Psoas muscle (tissue), 8 donors: Measurements from ENCODE around the gene PODXL2. TPM values are rescaled to one million over a fixed set of nuclear protein-coding genes. Genes with fewer than 3 reads are reported as not detected.

Experiments used
- ATAC-seq, 4 donors: fragments of 200-7000 bp; cut with Tn5 transposase; one replicate each; pipeline ENCODE4 v1.9.1; 2020; ENCODE audit warnings: moderate library complexity in 3 of 4, mild to moderate bottlenecking in 2 of 4
- DNase-seq, 2 donors: peaks; one replicate each; pipeline ENCODE4 v3.0.0-alpha.2; 2020
- H3K27ac ChIP-seq: fragments of 200-600 bp; one replicate; pipeline ENCODE4 v1.8.0; 2022
- H3K27me3 ChIP-seq, 3 donors: fragments of 200-600 bp in 1 of 3; one replicate each; pipeline versions ENCODE4 v1.6.1 to v1.8.0; 2013 to 2022; ENCODE audit warnings: low read length in 2 of 3, mild to moderate bottlenecking in 2 of 3, moderate library complexity in 1 of 3; ENCODE audit not compliant: insufficient read depth in 3 of 3
- H3K36me3 ChIP-seq, 2 donors: fragments of 200-600 bp in 1 of 2; one replicate each; pipeline versions ENCODE4 v1.6.1 to v1.8.0; 2013 to 2022; ENCODE audit warnings: low read depth in 1 of 2, mild to moderate bottlenecking in 1 of 2, moderate library complexity in 1 of 2; ENCODE audit not compliant: insufficient read depth in 1 of 2
- H3K4me1 ChIP-seq: fragments of 200-600 bp; one replicate; pipeline ENCODE4 v1.8.0; 2022
- H3K4me3 ChIP-seq: fragments of 200-600 bp; one replicate; pipeline ENCODE4 v1.8.0; 2022; ENCODE audit warnings: mild to moderate bottlenecking
- H3K9me3 ChIP-seq: fragments of 200-600 bp; one replicate; pipeline ENCODE4 v1.8.0; 2022
- whole genome bisulfite sequencing, 3 donors: extraction: QIAGEN DNeasy Blood & Tissue Kit; methylation state at CpG; one replicate each; pipeline versions ENCODE4 v1.1.6 to v1.1.7; 2013; 5-methylcytosine and 5-hydroxymethylcytosine counted together
- intact Hi-C, 2 donors: fragments of 100-400 bp; cut with DNase I; formaldehyde crosslinking; loops; one replicate each; pipeline versions ENCODE4 v1.11.0 to v1.14.2; 2022
- polyA plus RNA-seq, 3 donors: library from polyadenylated mRNA; stranded (reverse); fragments of 200-250 nt; gene quantifications; one replicate each; pipeline ENCODE4 v1.2.3, GENCODE V29; 2013
- total RNA-seq, 4 donors: library from RNA; stranded (reverse); fragmentation: NEBNext Ultra II Directional in 2 of 4; extraction: Animal tissue kit (Norgen Biotek cat#: 25700) in 2 of 4; gene quantifications; one replicate each; pipeline versions ENCODE4 v1.2.1 to v1.2.4, GENCODE V29; 2021 to 2023
- TF ChIP-seq, protein P1 (sequence below): fragments of 200-600 bp; IDR thresholded peaks from one replicate; pipeline ENCODE4 v1.8.0; 2022; ENCODE audit warnings: antibody characterized with exemption
- donor health status: healthy with polysubstance abuse.
- donor health status: DM: no; HTN: no; CAD: no; lungs with moderate emphysema.
- donor health status: Bipolar disorder and iron deficiency.
- donor health status: healthy.
- donor health status: DM: yes; HTN: yes; CAD: no.
- donor health status: DM: no; HTN: no; CAD: no.
- donor health status: DM: no; HTN: no; CAD: no.
- donor health status: DM: yes; HTN: yes; CAD: no.

The PODXL2 gene
- total and polyA plus RNA-seq, 7 donors: 1.4 to 3.0 (median 2.1) TPM

DNA sequence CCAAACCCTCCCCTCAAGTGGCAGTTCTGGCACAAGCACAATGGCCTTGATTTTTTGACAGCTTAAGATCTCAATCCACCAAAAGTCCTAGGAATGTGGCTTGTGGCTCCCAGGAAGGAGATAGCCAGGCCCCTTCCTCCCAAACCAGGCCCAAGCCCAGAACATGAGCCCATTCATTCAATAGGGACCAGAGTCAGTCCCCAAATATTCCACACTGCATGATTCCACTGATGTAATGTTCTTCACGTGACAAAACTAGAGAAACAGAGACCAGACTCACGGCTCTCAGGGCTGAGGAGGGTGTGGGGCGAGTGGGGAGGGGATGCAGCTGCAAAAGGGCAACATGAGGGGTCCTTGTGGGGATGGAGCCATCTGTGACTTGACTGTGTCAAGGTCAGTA, 69.3 kb downstream of the PODXL2 start:
- H3K9me3 ChIP-seq: no peaks in the 10 kb centered on the region
- H3K4me1 ChIP-seq: peaks cover 56% of the 10 kb centered on the region
- peak overlapping the region; percentile 60 for H3K4me3 ChIP-seq
- peaks cover 4 to 10% of the 10 kb centered on the region in 2 donors for H3K36me3 ChIP-seq
- ATAC-seq (no peak), DNase-seq (no peak)
- intact Hi-C loops: loop anchor here (5.0 kb wide), 2 partner anchors 49 to 124 kb away; partner anchors contain the start of gene MGLL (in 2 of the 2)
- TF ChIP-seq, protein P1, sequence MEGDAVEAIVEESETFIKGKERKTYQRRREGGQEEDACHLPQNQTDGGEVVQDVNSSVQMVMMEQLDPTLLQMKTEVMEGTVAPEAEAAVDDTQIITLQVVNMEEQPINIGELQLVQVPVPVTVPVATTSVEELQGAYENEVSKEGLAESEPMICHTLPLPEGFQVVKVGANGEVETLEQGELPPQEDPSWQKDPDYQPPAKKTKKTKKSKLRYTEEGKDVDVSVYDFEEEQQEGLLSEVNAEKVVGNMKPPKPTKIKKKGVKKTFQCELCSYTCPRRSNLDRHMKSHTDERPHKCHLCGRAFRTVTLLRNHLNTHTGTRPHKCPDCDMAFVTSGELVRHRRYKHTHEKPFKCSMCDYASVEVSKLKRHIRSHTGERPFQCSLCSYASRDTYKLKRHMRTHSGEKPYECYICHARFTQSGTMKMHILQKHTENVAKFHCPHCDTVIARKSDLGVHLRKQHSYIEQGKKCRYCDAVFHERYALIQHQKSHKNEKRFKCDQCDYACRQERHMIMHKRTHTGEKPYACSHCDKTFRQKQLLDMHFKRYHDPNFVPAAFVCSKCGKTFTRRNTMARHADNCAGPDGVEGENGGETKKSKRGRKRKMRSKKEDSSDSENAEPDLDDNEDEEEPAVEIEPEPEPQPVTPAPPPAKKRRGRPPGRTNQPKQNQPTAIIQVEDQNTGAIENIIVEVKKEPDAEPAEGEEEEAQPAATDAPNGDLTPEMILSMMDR: no peak
- peak overlapping the region; percentile 94 for H3K27ac ChIP-seq
- no peaks in the 10 kb centered on the region for H3K27me3 ChIP-seq
- 48 to 54% (median 52%) methylated on average over 3 of the region's 3 CpGs for WGBS, 3 donors

DNA sequence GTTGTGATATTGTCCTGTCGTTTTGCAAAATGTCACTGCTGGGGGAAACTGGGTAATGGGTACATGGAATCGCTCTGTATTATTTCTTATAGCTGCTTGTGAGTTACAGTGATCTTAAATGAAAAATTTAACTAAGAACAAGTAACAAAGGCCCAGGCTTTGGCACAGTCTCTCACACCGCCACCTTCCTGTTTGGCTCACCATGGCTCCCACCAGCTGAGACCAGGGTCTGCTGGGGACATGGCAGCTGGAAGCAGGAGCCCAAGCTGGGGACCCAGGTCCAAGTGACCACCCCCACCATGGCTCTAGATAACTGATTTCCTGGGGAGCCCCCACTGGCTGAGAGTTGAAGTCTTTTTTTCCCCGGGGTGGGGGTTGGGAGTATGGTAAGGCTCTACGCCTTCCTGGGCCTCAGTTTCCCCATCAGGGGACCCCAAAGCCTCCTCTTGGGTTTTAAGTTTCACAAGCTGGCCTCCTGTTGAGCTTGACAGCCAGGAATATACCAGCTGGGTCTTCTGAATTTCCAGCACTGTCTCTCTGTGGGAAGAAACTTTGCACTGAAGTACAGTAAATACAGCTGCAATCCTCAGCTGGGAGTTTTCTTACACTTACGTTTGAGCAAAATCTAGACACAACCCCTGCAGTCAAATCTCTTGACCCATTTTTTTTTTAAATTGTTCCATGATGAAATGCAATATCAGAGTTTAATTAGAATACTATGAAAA, 69.9 kb downstream of the PODXL2 start:
- peak overlapping the region; percentile 94 for H3K27ac ChIP-seq
- peaks cover under 1 to 5% of the 10 kb centered on the region in 2 donors for H3K36me3 ChIP-seq
- intact Hi-C loops: loop anchor here (5.0 kb wide), 2 partner anchors 48 to 123 kb away; partner anchors contain the start of gene MGLL (in 2 of the 2)
- peak overlapping the region; percentile 60 for H3K4me3 ChIP-seq
- whole genome bisulfite sequencing, 3 donors: 46 to 56% (median 47%) methylated on average over 6 of the region's 6 CpGs
- no peaks in the 10 kb centered on the region for H3K27me3 ChIP-seq
- ATAC-seq (no peak), DNase-seq (peak in 1 of 2 donors; percentile 33)
- TF ChIP-seq, protein P1: no peak
- peaks cover 59% of the 10 kb centered on the region for H3K4me1 ChIP-seq
- H3K9me3 ChIP-seq: peaks cover 2% of the 10 kb centered on the region

DNA sequence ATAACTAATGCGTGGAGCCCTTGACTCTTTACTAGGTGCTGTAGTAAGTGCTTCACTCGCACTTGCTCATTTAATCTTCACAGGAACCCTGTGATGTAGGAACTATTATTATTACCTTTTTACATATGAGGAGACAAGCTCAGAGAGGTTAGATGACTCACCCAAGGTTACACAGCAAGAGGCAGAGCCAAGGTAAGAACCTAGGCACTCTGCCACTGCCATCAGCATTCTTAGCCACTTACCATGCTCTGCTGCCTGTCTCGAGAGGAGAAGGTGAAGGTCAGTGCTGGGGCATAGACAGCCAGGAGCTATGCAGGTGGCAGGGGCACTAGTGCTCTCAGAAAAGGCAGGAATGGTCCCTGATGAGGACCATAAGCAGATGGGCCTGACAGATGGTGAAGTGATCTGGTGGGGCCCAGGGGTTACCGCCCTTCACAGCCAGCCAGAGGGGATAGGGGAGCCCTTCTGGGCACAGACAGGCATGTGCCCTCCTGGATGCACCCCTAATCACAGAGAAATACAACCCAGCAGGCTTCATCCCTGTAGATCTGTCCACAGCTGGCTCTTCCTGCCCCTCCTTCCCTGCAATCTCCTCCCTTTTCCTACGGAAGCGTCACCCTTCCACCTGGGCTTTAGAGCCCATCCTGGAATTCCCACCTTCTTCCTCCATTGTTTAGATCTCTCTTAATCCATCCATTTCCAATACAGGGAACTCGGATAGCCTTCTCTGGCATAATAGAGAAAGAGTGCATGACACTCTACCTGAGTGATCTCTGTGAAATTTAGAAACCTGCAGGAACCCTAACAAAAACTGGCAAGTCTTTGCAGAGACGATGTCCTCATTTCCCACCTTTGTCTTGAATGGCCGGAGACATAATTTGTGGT, 70.7 kb downstream of the PODXL2 start:
- Histone ChIP-seq H3K4me3 (no peak overlapping the region), H3K9me3 (peaks cover 5% of the 10 kb centered on the region), H3K27ac (peak overlapping the region; percentile 94), H3K4me1 (peaks cover 59% of the 10 kb centered on the region), H3K36me3 (peaks cover 0 to under 1% of the 10 kb centered on the region in 2 donors), H3K27me3 (no peaks in the 10 kb centered on the region)
- ATAC-seq: no peak
- peak in 1 of 2 donors; percentile 24 for DNase-seq
- TF ChIP-seq, protein P1: no peak
- intact Hi-C loops: loop anchor here (5.0 kb wide), 2 partner anchors 48 to 123 kb away; partner anchors contain the start of gene MGLL (in 2 of the 2)
- 66 to 72% (median 68%) methylated on average over 9 of the region's 9 CpGs for WGBS, 3 donors

DNA sequence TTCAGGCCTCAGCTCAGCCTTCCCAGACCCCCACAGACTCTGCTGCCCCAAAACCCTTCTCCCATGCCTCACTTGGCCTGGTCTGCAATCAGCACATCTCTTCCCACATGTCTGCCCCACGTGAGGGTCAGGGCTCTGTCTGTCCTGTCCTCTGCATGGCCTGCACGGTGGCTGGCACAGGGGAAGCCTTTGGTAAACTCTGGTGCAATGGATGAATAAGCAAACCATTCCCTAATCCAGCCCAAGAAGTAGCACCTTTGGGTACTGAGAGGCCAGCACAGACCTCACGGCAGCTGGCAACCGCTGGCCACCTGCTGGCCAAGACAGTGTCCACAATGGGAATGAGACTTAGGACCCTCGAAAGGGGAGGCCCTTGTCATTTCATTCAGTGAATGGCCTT, 71.4 kb downstream of the PODXL2 start:
- intact Hi-C loops: no loop called here
- WGBS, 3 donors: 57 to 76% (median 71%) methylated on average over 5 of the region's 5 CpGs
- Histone ChIP-seq H3K9me3 (peaks cover 5% of the 10 kb centered on the region), H3K4me3 (no peak overlapping the region), H3K27ac (peak overlapping the region; percentile 94), H3K4me1 (peaks cover 59% of the 10 kb centered on the region), H3K36me3 (peaks cover 0 to 5% of the 10 kb centered on the region in 2 donors), H3K27me3 (no peaks in the 10 kb centered on the region)
- no peak for ATAC-seq
- TF ChIP-seq, protein P1: no peak
- peak in 1 of 2 donors; percentile 40 for DNase-seq
